Testis (tissue), 2 donors: Measurements from ENCODE around the gene FGGY.

Source experiments
- CTCF ChIP-seq, 3 experiments: fragments of 450-650 bp in 2 of 3; fragments of 200-600 bp in 1 of 3; sonication (generic) in 1 of 3; IDR thresholded peaks; one replicate each; pipeline ENCODE4 v1.5.1; 2016 to 2019; ENCODE audit warnings: antibody characterized with exemption in 3 of 3, mild to moderate bottlenecking in 2 of 3, moderate library complexity in 1 of 3
- POLR2A ChIP-seq: fragments of 450-650 bp; IDR thresholded peaks from one replicate; pipeline ENCODE4 v1.6.1; 2017; ENCODE audit warnings: antibody characterized with exemption, mild to moderate bottlenecking, moderate library complexity

- TF ChIP-seq POLR2A (no peak), CTCF (IDR thresholded peaks at IDR 0.05) (no peak)
These were observed 99.5 kb downstream of the FGGY start for GRCh38 chr1:59396387-59396786.
